H1 (cell line): ENCODE data around the gene MCF2L2. TPM values are rescaled to one million over a fixed set of nuclear protein-coding genes. Genes with fewer than 3 reads are reported as not detected.

Source experiments
- CTCF ChIA-PET: fragments of 300-600 bp; sonication (Branson Sonifier 250); formaldehyde crosslinking; loops from one replicate; lab custom pipeline; 2021; ENCODE audit not compliant: partially characterized antibody; lab: Charles Lee
- POLR2A ChIA-PET: fragments of 300-600 bp; sonication (Branson Sonifier 250); formaldehyde crosslinking; loops from one replicate; lab custom pipeline; 2021; ENCODE audit warnings: inconsistent platforms; ENCODE audit not compliant: partially characterized antibody; lab: Charles Lee
- DNase-seq, 2 experiments: peaks; one replicate each; pipeline versions ENCODE4 v3.0.0 to v3.0.0-alpha.2; 2010 to 2022; ENCODE audit warnings: low spot score in 2 of 2, low read depth in 1 of 2, mixed read lengths in 1 of 2
- FAIRE-seq: peaks from 2 replicates; lab custom pipeline; 2011; peaks lifted over from hg19 to GRCh38; lab: Jason Lieb, UNC
- H2AFZ ChIP-seq: 2 replicates; pipeline ENCODE4 v1.8.1; 2012; ENCODE audit warnings: low read length, inconsistent platforms
- H2AK5ac ChIP-seq: 2 replicates; pipeline ENCODE4 v1.6.1; 2013; ENCODE audit warnings: low read depth, low read length
- H2BK120ac ChIP-seq: replicated peaks from 2 replicates; pipeline ENCODE3; 2013; ENCODE audit warnings: low read depth, low read length, inconsistent platforms
- H2BK12ac ChIP-seq: 2 replicates; pipeline ENCODE4 v1.6.1; 2013; ENCODE audit warnings: low read depth, low read length
- H2BK15ac ChIP-seq: 2 replicates; pipeline ENCODE4 v1.6.1; 2013; ENCODE audit warnings: low read length
- H2BK20ac ChIP-seq: 2 replicates; pipeline ENCODE4 v1.6.1; 2013; ENCODE audit warnings: low read length
- H2BK5ac ChIP-seq: 2 replicates; pipeline ENCODE4 v1.6.1; 2013; ENCODE audit warnings: low read depth, low read length
- H3K14ac ChIP-seq: 2 replicates; pipeline ENCODE4 v1.6.1; 2013; ENCODE audit warnings: inconsistent platforms; ENCODE audit not compliant: insufficient read length
- H3K18ac ChIP-seq: 2 replicates; pipeline ENCODE4 v1.6.1; 2013; ENCODE audit warnings: low read length; ENCODE audit errors: extremely low read depth
- H3K23ac ChIP-seq: 2 replicates; pipeline ENCODE4 v1.6.1; 2013; ENCODE audit warnings: inconsistent platforms; ENCODE audit not compliant: insufficient read length
- H3K23me2 ChIP-seq: 2 replicates; pipeline ENCODE4 v1.6.1; 2013; ENCODE audit warnings: low read depth, low read length
- H3K27ac ChIP-seq: 2 replicates; pipeline ENCODE4 v1.6.1; 2011; ENCODE audit warnings: low read depth, low read length, inconsistent platforms
- H3K27me3 ChIP-seq, 4 experiments: replicated peaks in 1 of 4; 1 replicate in 1 of 4; 2 replicates in 3 of 4; pipeline versions ENCODE4 v1.6.1 to v1.8.1; 2011 to 2013; ENCODE audit warnings: low read length in 3 of 4, mild to moderate bottlenecking in 3 of 4, inconsistent platforms in 2 of 4, mixed read lengths in 2 of 4, moderate library complexity in 1 of 4; ENCODE audit not compliant: control insufficient read depth in 3 of 4, insufficient read depth in 3 of 4; ENCODE audit errors: extremely low read depth in 1 of 4
- H3K36me3 ChIP-seq, 4 experiments: 2 replicates each; pipeline versions ENCODE4 v1.6.1 to v1.8.1; 2011 to 2013; ENCODE audit warnings: mild to moderate bottlenecking in 4 of 4, low read length in 3 of 4, moderate library complexity in 2 of 4, control low read depth in 1 of 4, inconsistent platforms in 1 of 4; ENCODE audit not compliant: insufficient read depth in 4 of 4, control insufficient read depth in 2 of 4
- H3K4ac ChIP-seq: replicated peaks from 2 replicates; pipeline ENCODE3; 2013; ENCODE audit warnings: low read length, low read depth, mixed read lengths, inconsistent platforms; ENCODE audit not compliant: insufficient read length
- H3K4me1 ChIP-seq, 4 experiments: replicated peaks in 1 of 4; 1 replicate in 1 of 4; 2 replicates in 3 of 4; pipeline versions ENCODE4 v1.6.1 to v1.8.1; 2011 to 2013; ENCODE audit warnings: low read length in 3 of 4, inconsistent platforms in 2 of 4, mixed read lengths in 1 of 4; ENCODE audit not compliant: insufficient read depth in 4 of 4, control insufficient read depth in 3 of 4
- H3K4me2 ChIP-seq, 2 experiments: 2 replicates each; pipeline versions ENCODE4 v1.6.1 to v1.8.1; 2011 to 2013; ENCODE audit warnings: low read depth in 2 of 2, low read length in 2 of 2, control low read depth in 1 of 2, inconsistent platforms in 1 of 2, mild to moderate bottlenecking in 1 of 2; ENCODE audit not compliant: insufficient read depth in 1 of 2
- H3K4me3 ChIP-seq, 4 experiments: fragments of 200-600, 300-600 bp in 1 of 4; sonication (generic), shearing (Covaris generic), sonication (Bioruptor Twin) in 1 of 4; 2 replicates each; pipeline versions ENCODE4 v1.5.1 to v1.8.1; 2011 to 2016; ENCODE audit warnings: low read length in 4 of 4, low read depth in 3 of 4, control low read depth in 2 of 4, inconsistent platforms in 2 of 4, mild to moderate bottlenecking in 2 of 4, mixed read lengths in 1 of 4, moderate library complexity in 1 of 4; ENCODE audit not compliant: insufficient read depth in 2 of 4; ENCODE audit errors: extremely low read depth in 1 of 4
- H3K56ac ChIP-seq: replicated peaks from 2 replicates; pipeline ENCODE3; 2013; ENCODE audit warnings: low read depth, mild to moderate bottlenecking, mixed read lengths, low read length, inconsistent platforms; ENCODE audit not compliant: insufficient read length
- H3K79me1 ChIP-seq: 2 replicates; pipeline ENCODE4 v1.6.1; 2013; ENCODE audit warnings: low read depth, low read length, control low read depth
- H3K79me2 ChIP-seq, 2 experiments: 2 replicates each; pipeline versions ENCODE4 v1.6.1 to v1.8.1; 2012 to 2013; ENCODE audit warnings: low read length in 2 of 2, mild to moderate bottlenecking in 2 of 2, inconsistent platforms in 1 of 2; ENCODE audit not compliant: insufficient read depth in 2 of 2, control insufficient read depth in 1 of 2
- H3K9ac ChIP-seq, 4 experiments: replicated peaks in 1 of 4; 1 replicate in 1 of 4; 2 replicates in 3 of 4; pipeline versions ENCODE4 v1.6.1 to v1.8.1; 2011 to 2013; ENCODE audit warnings: low read depth in 3 of 4, low read length in 3 of 4, control low read depth in 2 of 4, mild to moderate bottlenecking in 2 of 4, moderate library complexity in 2 of 4, inconsistent platforms in 1 of 4; ENCODE audit errors: extremely low read depth in 1 of 4
- H3K9me3 ChIP-seq, 2 experiments: 2 replicates each; pipeline versions ENCODE4 v1.6.1 to v1.8.1; 2012 to 2013; ENCODE audit warnings: mild to moderate bottlenecking in 2 of 2, moderate library complexity in 2 of 2, control low read depth in 1 of 2, inconsistent platforms in 1 of 2, low read depth in 1 of 2, low read length in 1 of 2, mixed read lengths in 1 of 2; ENCODE audit not compliant: insufficient read depth in 2 of 2
- H4K20me1 ChIP-seq, 2 experiments: replicated peaks in 1 of 2; 2 replicates each; pipeline versions ENCODE3 to v1.8.1; 2011 to 2013; ENCODE audit warnings: inconsistent platforms in 2 of 2, low read length in 2 of 2, mild to moderate bottlenecking in 1 of 2; ENCODE audit not compliant: insufficient read depth in 2 of 2, control insufficient read depth in 1 of 2
- H4K5ac ChIP-seq: 2 replicates; pipeline ENCODE4 v1.6.1; 2013; ENCODE audit warnings: low read length, low read depth, mixed read lengths, inconsistent platforms; ENCODE audit not compliant: insufficient read length
- H4K8ac ChIP-seq: 2 replicates; pipeline ENCODE4 v1.8.0; 2013; ENCODE audit warnings: mild to moderate bottlenecking, moderate library complexity, low read length, inconsistent platforms; ENCODE audit not compliant: insufficient read depth; ENCODE audit errors: extremely low read depth
- H4K91ac ChIP-seq: replicated peaks from 2 replicates; pipeline ENCODE3; 2013; ENCODE audit warnings: low read length, mixed read lengths, inconsistent platforms; ENCODE audit not compliant: insufficient read length
- BACH1 ChIP-seq: IDR thresholded peaks from 2 replicates; pipeline ENCODE4 v1.6.1; 2012; ENCODE audit warnings: low read length, improper control_type of control experiment
- BRCA1 ChIP-seq: IDR thresholded peaks from 2 replicates; pipeline ENCODE4 v1.6.1; 2012; ENCODE audit warnings: low read depth, low read length, improper control_type of control experiment
- CTBP2 ChIP-seq: IDR thresholded peaks from 2 replicates; pipeline ENCODE4 v1.7.0; 2011; ENCODE audit warnings: borderline replicate concordance, mild to moderate bottlenecking, moderate library complexity, mixed read lengths, low read length; ENCODE audit not compliant: insufficient read depth, insufficient read length
- CTCF ChIP-seq, 3 experiments: IDR thresholded peaks; 1 replicate in 2 of 3; 2 replicates in 1 of 3; pipeline versions ENCODE4 v1.5.1 to v1.6.1; 2011; ENCODE audit warnings: low read length in 3 of 3, mild to moderate bottlenecking in 3 of 3, inconsistent platforms in 2 of 3, low read depth in 1 of 3, moderate library complexity in 1 of 3; ENCODE audit not compliant: insufficient read depth in 1 of 3; ENCODE audit errors: control extremely low read depth in 1 of 3
- FOSL1 ChIP-seq: IDR thresholded peaks from 2 replicates; pipeline ENCODE4 v1.6.1; 2011; ENCODE audit warnings: mild to moderate bottlenecking, low read depth, low read length, moderate library complexity; ENCODE audit not compliant: insufficient read depth
- GABPA ChIP-seq: IDR thresholded peaks from 2 replicates; pipeline ENCODE4 v1.6.1; 2011; ENCODE audit warnings: mild to moderate bottlenecking, low read length, moderate library complexity, borderline replicate concordance; ENCODE audit not compliant: insufficient read depth
- HDAC6 ChIP-seq: IDR thresholded peaks from one replicate; pipeline ENCODE4 v1.7.1; 2012; ENCODE audit warnings: low read depth, mild to moderate bottlenecking, inconsistent platforms, low read length, moderate library complexity
- SIX5 ChIP-seq: IDR thresholded peaks from 2 replicates; pipeline ENCODE4 v1.6.1; 2011; ENCODE audit warnings: mild to moderate bottlenecking, low read depth, low read length
- SP2 ChIP-seq: IDR thresholded peaks from 2 replicates; pipeline ENCODE4 v1.6.1; 2012; ENCODE audit warnings: mild to moderate bottlenecking, low read length, inconsistent platforms
- SUZ12 ChIP-seq: fragments of 200-600 bp; sonication (generic); IDR thresholded peaks from 2 replicates; pipeline ENCODE4 v1.6.1; 2012; ENCODE audit warnings: mild to moderate bottlenecking, inconsistent platforms, low read length, moderate library complexity, mixed read lengths
- USF2 ChIP-seq: IDR thresholded peaks from 2 replicates; pipeline ENCODE4 v1.6.1; 2011; ENCODE audit warnings: low read length, improper control_type of control experiment
- WGBS, 2 experiments: shearing (Covaris generic) in 1 of 2; methylation state at CpG; one replicate each; pipeline versions ENCODE4 v1.1.6 to v1.1.7; 2013 to 2015; ENCODE audit warnings: low lambda C conversion rate in 2 of 2, mixed read lengths in 2 of 2, inconsistent platforms in 1 of 2, low coverage in 1 of 2, missing lambda C conversion rate in 1 of 2; ENCODE audit not compliant: insufficient replicate concordance in 2 of 2, insufficient coverage in 1 of 2, insufficient read length in 1 of 2; ENCODE audit errors: extremely low coverage in 1 of 2, missing lambda C conversion rate in 1 of 2; 5-methylcytosine and 5-hydroxymethylcytosine counted together
- polyA plus RNA-seq, 7 experiments: library from polyadenylated mRNA; depleted of rRNA in 3 of 7; stranded (reverse) in 5 of 7; unstranded in 2 of 7; fragments of >200 nt in 5 of 7; fragments of 200-250 nt in 2 of 7; gene quantifications; 1 replicate in 5 of 7; 2 replicates in 1 of 7; 4 replicates in 1 of 7; pipeline versions ENCODE4 v1.2.1 to v1.2.3, GENCODE V29; 2011 to 2013; ENCODE audit warnings: missing spikeins in 2 of 7, mixed read lengths in 2 of 7
- total RNA-seq: library from RNA; stranded (reverse); fragmentation: NEBNext Ultra II Directional; extraction: Animal tissue kit (Norgen Biotek cat#: 25700); gene quantifications from 2 replicates; pipeline ENCODE4 v1.2.1, GENCODE V29; 2021

The MCF2L2 gene
- total and polyA plus RNA-seq, 2 of the 8 experiments (the other 6 are each of a cell fraction or from before 2014, with no cell fraction given) = 4.1 to 13.7 TPM

GRCh38 chr3:183400352-183400751, 28.1 kb downstream of the MCF2L2 start:
- H2AK5ac ChIP-seq = no peak overlapping the region
- no peak overlapping the region for H3K56ac ChIP-seq
- no peaks in the 10 kb centered on the region for H3K23me2 ChIP-seq
- no peak overlapping the region for H3K4me2 ChIP-seq
- H3K27ac ChIP-seq = no peak overlapping the region
- 72% methylated on average over 13 of the region's 13 CpGs; no CpG with 5 or more reads in 1 of the 2 experiments for WGBS, 2 experiments
- CTCF ChIA-PET = interaction anchor here (1.0 kb wide), 1 partner anchor 14 kb away, joined by 3 read pairs; no protein-coding TSS in a partner anchor
- no peak overlapping the region for H2BK120ac ChIP-seq
- no peaks in the 10 kb centered on the region for H3K27me3 ChIP-seq
- H3K4me1 ChIP-seq = no peaks in the 10 kb centered on the region; a peak in 1 of 7 replicates
- POLR2A ChIA-PET = interaction anchor here (1.2 kb wide), 1 partner anchor 9 kb away, joined by 3 read pairs; no protein-coding TSS in a partner anchor
- no peak overlapping the region for H2AFZ ChIP-seq
- no peak overlapping the region for H2BK12ac ChIP-seq
- no peak overlapping the region for H4K8ac ChIP-seq
- H2BK20ac ChIP-seq = no peak overlapping the region
- H3K4ac ChIP-seq = no peak overlapping the region
- no peak overlapping the region for H3K4me3 ChIP-seq
- DNase-seq = no peak
- no peak overlapping the region for H3K23ac ChIP-seq
- H3K14ac ChIP-seq = no peak overlapping the region
- no peak overlapping the region for H2BK5ac ChIP-seq
- peak; percentile 58 for FAIRE-seq
- H3K79me2 ChIP-seq = no peaks in the 10 kb centered on the region; a peak in 1 of 4 replicates
- no peak overlapping the region for H3K9ac ChIP-seq
- H4K91ac ChIP-seq = no peak overlapping the region
- no peak overlapping the region for H2BK15ac ChIP-seq
- H4K20me1 ChIP-seq = no peaks in the 10 kb centered on the region
- no peaks in the 10 kb centered on the region for H3K36me3 ChIP-seq
- H3K79me1 ChIP-seq = no peaks in the 10 kb centered on the region
- no peaks in the 10 kb centered on the region for H3K9me3 ChIP-seq
- no peak overlapping the region for H3K18ac ChIP-seq
- H4K5ac ChIP-seq = no peak overlapping the region
- TF ChIP-seq BACH1 = no peak
- no peak for TF ChIP-seq GABPA
- no peak for TF ChIP-seq CTCF (IDR thresholded peaks at IDR 0.05; ENCODE audit: control extremely low read depth in 1 of 3, insufficient read depth in 1 of 3, low read depth in 1 of 3, low read length in 3 of 3)
- no peak for TF ChIP-seq SUZ12
- TF ChIP-seq BRCA1 = no peak
- TF ChIP-seq CTBP2 = no peak
- TF ChIP-seq FOSL1 = no peak
- TF ChIP-seq USF2 = no peak
- TF ChIP-seq HDAC6 = no peak
- no peak for TF ChIP-seq SIX5
- TF ChIP-seq SP2 = no peak
